Measurements from ENCODE around the gene FAR2.

GRCh38 chr12:29333178-29333577, 184.1 kb downstream of the FAR2 start:
- no peak for TF ChIP-seq CTCF (IDR thresholded peaks at IDR 0.05)
- no peak for TF ChIP-seq POLR2A (IDR thresholded peaks at IDR 0.05)
- TF ChIP-seq EP300 (IDR thresholded peaks at IDR 0.05), result no peak

All from upper lobe of left lung (tissue), 4 donors.